ENCODE results near the gene PAPSS1.
"Not testable (repeated sequence)": the region's sequence is repeated elsewhere in the genome, so short reads cannot be mapped to it uniquely, and the experiment has no call there.

Gene PAPSS1

DNA sequence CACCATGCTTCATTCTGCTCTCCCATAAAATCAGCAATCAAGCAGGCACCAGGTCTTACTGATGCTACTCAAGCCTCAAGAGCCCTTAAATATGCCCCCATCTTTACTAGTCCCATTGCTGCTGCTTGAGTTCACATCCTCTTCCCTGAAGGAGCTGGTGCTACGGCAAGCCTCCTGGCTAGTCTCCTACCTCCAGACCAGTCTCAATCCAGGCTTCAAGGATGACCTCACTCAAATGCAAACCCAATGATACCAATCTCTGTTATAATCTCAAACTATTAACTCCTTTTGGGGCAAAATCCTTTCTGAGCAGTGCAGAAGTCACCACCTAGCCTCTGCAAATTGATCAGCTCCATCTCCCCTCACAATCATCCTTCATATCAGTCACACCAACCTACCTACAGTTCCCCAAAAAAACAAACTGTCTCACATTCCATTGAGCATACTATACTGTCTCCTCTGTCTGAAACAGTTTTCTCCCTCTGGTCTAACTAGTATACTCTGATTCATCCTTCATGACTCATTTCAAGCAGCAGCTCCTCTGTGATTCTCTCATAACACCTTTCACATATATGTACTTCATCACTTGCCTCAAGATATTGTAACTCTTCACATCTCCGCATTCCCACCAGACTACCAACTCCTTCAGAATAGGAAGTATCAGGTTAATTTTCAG is 30.0 kb downstream of the PAPSS1 start:
- no peak for DNase-seq (ENCODE audit: low read depth in 2 of 2)

DNA sequence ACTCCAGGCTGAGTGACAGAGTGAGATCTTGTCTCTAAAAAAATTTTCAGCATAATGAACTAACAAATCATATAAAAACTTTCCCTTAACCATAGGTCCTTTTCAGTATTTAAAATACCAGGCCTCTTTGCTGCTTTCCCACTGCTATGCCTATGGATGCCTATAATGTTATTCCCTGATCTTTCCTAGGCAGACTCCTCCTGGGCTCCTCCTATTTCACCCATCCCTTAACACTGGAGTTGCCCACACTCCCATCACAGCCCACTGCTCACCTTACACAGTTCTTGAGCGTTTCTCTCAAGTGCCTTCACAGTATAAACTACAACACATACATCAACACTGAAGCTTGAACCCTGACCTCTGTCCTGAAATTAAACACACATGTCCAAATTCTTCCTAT is 31.6 kb downstream of the PAPSS1 start:
- no peak for DNase-seq (ENCODE audit: low read depth in 2 of 2)

DNA sequence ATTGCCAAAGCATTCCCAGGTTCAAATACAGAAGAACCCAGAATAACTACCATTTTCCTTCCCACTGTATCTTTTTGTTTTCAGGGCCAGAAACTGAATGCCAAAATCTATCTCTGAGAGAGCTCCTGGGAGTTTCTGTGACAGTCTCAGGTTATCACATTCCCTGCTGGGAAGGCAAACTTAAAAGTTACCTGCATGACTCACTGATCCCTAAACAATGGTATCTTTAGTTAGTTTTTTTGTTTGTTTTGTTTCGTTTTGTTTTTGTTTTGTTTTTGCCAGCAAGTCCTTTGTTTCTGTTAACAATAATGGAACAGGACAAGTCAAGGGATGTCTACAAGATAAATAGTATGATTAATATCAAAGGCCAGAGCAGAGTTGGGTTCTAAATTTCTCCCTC is 34.3 kb downstream of the PAPSS1 start:
- no peak for DNase-seq (ENCODE audit: low read depth in 2 of 2)

DNA sequence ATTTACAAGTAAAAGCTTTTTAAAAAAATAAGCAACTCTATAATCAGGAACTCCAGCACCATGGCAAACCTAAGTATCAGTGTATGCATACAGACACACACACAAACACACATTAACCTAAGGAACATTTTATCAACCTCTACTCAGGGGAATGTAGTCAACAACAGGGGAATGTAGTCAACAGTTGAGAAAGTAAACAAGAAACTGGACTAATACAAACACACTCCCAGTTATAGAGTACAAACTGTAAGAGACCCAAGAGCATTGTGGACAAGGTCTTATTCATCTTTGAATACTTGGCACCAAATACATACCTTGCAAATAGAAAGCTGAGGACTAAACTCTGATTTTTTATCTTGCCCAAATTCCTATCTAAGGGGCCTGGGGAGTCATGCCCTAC is 36.2 kb downstream of the PAPSS1 start:
- no peak for DNase-seq (ENCODE audit: low read depth in 2 of 2)

DNA sequence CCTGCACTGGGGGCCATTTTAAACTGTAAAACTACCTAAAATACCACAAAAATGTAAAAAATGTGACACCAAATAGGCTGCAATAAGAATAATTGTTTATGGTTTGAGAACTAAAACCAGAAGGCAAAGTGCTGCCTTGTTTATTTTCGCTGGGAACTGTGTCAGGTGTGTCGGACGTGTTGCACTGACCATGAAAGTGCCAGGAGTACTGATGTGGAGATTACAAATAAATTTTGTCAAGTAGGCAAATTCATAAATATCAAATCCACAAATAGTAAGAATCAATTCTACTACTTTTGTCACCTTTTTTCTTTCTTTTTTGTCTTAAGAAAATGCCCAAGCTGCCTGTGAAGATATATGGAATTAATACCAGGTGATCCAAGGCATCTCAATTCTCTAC is 37.7 kb downstream of the PAPSS1 start:
- DNase-seq (ENCODE audit: low read depth in 2 of 2): no peak

DNA sequence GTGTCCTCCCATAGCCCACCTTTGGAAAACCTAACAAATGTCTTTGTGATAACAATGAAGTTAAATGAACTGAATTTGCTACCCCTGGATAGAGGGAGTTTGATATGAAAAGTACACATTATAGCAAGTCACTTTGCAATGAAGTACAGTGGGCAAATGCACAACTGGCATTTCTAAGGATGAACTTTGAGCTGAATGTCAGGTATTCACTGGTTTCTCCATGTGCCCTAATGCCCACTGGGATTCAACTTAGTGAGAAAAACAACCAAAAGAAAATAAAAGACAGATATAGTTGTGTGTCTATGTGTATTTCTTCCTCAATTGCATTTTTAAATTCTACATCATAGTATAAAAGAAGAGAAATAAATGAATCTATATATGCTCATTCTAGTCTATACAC is 51.0 kb downstream of the PAPSS1 start:
- no peak for DNase-seq (ENCODE audit: low read depth in 2 of 2)

DNA sequence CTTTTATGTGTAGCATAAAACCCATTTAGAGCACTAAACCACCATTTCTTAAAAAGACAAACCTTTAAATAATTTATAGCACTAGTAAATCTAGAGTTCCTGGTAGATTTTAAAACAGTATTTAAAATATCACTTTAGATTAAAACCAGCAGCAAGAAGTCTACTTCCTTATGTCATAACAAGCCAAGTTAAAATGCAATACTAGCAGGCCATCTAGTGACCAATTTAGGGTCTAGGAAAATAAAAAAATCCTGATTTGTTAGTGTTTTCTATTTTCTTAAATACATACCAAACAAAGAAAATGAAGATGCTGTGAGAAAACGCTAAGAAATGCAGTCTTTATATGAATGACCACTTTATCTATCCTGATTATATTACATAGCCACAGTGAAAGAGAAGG is 53.9 kb downstream of the PAPSS1 start:
- DNase-seq (ENCODE audit: low read depth in 2 of 2): no peak

DNA sequence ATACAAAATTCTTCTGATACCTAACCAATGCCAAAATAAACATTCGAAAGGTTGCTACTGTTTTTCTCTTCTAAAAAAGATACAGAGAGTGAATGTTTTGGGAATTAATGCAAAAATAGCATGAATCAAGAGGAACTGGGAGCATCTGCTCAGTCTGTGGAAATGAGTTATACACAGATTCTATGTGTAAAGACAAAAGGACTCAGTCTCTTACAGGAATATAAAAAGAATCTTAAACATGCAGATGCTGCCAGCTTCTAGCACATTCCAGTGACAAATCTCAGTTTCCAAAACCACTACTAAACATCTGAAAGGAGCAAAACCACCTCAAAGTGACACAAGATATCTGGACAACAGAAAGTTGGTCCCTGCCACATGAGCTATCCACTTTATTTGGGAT is 55.0 kb downstream of the PAPSS1 start:
- DNase-seq (ENCODE audit: low read depth in 2 of 2): no peak

DNA sequence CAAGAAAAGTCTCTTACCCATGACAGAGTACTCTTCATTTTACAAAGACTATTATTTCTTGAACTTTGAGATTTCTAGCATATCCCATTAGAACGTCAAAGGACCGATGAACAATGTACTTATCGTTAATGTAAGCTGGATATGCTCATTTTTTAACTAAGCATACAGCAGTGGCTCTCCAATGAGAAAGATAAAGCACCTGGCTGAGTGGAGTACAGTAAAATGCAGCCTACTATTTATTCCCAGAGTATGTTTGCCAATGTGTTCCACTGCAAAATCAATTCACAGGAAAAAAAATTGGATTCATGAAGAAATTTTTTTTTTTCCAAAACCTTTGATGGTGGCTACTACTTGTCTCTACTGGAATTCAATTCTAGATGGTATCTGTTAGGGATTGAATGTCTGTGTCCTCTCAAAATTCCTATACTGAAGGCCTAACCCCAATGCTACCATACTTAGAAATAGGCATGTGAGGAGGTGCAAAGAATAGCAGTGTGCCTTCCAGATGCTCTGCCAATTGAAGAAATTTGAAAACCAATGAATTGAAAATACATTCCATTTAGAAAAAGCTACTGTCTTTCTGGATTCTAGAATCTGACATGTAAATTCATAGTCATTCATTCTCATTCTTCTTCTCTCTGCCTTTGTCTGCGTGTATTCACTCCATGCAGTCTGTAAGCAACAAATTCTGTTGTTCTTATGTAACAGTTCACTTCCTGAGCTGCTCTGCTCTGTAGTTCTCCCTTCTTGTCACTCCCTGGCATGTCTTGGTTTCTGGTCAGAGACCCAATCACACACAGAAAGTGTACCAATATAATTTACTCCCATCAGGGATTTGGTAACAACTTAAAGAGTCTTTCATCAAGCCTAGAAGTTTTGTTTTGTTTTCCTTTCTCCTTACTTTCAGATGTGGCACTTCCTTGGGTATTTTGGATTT is 61.4 kb downstream of the PAPSS1 start:
- DNase-seq (ENCODE audit: low read depth in 2 of 2): no peak

DNA sequence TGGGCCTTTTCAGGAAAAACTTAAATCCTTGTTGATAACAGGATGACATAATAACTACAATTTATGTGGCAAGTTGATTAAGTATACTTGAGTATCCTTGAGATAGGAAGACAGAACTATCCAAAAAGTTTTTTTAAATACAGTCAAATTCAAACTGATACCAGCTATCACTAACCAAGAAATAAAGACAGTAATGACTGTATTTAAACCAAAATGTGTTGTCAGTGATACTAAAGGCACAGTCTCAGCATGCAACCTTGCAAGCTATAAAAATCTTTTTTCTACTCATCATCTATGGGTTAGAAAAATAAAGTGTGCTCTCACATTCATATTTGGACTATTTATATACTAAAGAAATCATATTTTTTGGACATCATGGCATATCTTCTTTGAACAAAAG is 64.7 kb downstream of the PAPSS1 start:
- no peak for DNase-seq (ENCODE audit: low read depth in 2 of 2)

DNA sequence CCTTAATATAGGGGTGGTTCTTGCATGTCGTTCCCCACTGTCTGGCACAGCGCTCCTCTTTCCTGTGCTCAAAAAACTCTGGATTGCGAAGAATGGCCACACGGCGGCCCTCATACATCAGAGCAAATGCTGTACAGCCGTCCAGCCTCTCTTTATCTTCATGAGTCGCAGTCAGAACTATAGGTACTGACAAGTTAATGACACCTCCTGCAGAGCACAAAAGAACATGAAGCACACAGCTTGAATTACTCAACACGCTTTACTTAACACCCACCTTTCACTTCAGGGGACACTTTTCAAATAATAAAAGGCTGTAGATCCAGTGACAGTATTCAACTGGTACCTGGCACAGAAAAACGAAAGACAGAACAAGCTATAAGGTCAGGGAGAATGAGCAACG is 65.3 kb downstream of the PAPSS1 start:
- DNase-seq (ENCODE audit: low read depth in 2 of 2): no peak

DNA sequence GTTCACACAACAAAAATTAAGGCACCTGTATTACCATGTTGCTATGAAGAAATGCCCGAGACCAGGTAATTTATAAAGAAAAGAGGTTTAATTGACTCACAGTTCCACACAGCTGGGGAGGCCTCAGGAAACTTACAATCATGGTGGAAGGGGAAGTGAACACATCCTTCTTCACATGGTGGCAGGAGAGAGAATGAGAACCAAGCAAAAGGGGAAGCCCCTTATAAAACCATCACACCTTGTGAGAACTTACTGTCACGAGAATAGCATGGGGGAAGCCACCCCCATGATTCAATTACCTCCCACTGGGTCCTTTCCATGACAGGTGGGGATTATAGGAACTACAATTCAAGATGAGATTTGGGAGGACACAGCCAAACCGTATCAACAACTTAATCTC is 68.6 kb downstream of the PAPSS1 start:
- not testable (repeated sequence) for DNase-seq (ENCODE audit: low read depth in 2 of 2)

DNA sequence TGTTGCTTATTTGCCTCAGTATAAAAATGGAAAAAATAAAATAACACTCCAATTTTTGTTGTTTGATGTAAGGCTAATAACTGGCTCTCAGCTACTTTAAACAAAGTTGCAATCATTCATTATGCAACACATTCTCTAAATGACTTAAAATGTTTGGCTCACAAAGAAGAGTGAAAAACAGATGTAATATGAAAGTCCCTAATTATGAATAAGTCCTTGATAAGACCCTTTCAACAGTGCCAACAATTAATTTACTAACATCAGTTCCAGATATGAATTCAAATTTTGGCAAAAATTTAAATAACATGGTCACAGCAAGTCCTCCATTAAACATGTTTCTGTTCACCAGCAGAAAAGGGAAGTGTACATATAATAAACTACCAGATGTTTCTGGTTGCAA is 69.8 kb downstream of the PAPSS1 start:
- no peak for DNase-seq (ENCODE audit: low read depth in 2 of 2)

DNA sequence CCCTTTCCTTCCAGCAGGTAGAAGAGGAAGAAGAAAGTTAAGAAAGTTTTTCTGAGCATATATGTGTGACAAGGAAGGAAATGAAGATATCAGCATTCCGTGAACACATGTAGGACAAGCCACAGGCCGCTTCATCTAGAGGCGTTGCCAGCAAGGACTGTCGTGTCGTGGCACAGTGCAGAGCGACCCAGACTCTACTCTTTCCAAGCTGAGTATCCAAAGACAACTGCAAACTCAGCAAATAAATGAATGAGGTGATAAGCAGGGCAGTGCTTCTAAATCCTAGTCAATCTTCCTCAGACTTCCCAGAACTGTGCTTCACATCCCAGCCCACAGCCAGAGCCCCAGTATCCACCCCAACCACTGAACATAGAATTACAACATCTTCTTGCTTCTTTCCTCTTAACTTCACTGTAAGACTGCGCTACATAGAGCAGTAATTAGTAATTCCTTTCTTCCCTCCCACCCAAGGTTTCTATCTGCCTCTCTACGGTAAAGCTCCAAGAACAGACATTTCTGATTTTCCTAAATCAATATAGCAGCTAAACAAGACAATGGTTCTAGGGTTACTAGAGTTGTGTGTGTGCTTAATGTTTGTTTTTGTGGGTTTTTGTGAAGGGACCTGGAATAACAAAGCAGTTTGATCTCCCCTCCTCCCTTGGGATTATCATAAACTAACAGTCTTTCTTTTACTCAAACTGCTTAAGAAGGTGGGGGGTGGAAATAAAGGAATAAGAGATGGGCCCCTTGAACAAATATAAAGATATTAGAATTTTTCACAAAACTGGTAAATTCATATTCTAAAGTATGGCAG is 71.6 kb downstream of the PAPSS1 start:
- no peak for DNase-seq (ENCODE audit: low read depth in 2 of 2)

DNA sequence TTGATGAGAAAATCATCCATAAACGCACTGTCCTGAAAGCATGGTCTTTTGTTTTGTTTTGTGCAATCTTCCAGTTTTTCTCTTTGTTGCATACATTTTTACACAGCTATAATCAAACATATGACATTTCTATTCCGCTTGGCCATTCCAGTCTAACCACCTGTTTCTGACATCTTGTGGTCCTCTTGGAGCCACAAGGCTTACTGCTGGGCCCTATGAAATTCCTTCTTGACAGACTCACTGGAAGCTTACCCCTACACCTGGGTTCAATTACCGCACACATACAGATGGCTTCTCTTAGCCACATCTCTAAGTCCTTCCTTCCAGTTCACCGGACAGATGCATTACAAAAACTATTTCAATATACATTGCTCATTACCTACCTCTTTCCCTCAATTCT is 72.4 kb downstream of the PAPSS1 start:
- no peak for DNase-seq (ENCODE audit: low read depth in 2 of 2)

DNA sequence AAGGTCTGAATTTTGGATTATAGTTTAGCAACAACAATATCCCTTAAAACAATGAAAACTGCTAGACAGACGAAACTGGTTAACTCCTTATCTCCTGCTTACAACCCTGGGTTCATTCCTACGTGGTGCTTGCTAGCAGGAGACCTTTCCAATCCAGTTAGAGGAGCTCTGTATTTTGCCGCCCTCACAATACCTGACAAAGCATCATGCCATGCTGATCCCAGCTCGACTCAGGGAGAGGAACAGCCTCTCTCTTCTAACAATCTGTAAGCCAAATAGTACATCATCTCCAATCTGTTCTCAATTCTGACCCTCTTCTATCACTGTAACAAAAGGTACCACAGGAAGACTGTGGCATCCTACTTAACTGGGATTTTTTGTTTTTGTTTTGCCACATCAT is 74.4 kb downstream of the PAPSS1 start:
- no peak for DNase-seq (ENCODE audit: low read depth in 2 of 2)

DNA sequence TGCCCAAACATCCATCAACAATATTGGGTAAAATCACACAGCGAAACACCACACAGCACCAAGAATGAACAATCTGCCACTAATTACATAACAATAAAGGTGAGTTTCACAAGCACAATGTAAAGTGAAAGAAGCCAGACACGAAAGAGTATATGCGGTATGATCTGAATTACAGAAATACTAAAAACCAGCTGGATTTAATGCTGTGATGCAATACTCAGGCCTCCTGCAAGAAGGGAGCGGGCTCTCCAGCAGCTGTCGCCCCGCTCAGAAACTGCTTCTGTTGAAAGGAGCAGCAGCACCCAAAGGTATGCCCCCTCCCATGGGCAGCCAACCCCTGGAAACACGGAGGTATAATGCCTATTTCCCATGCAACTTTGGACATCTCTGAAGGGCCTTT is 77.0 kb downstream of the PAPSS1 start:
- DNase-seq (ENCODE audit: low read depth in 2 of 2): no peak

DNA sequence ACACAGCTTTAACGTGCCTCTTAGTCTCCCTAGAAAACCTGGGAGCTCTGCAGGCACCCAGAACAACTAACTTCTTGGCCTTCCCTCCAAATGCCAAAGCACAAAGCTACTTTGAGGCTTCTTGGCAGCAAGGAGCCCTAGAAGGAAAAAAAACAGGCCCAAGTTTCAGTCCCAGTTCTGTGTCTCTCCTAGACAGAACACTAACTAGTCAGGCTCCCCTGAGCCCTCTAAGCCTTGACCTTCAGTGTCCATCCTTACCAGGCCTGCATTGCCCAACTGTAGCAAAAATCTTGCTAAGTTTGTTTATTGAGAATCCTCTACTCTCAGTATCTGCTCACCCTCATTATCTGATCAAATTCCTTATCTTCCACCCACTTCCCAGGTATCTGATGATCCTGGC is 79.2 kb downstream of the PAPSS1 start:
- DNase-seq (ENCODE audit: low read depth in 2 of 2): no peak

DNA sequence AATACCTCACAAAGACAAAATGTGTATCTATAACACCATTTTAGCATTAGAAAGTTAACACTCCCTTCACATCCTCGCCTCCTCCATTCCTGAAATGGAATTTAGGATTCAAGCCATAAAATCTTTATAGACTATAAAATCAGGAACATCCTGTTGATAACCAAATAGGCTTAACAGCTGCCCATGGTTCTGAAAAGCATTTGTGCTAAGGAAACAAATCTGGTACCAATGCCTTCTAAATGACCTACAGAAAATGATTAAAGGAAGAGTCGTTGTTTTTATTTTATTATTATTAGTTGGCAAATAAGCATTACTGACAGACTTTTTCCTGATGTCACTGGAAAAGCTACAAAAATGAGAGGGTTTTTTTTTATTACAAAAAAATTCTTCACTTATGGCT is 79.8 kb downstream of the PAPSS1 start:
- no peak for DNase-seq (ENCODE audit: low read depth in 2 of 2)

DNA sequence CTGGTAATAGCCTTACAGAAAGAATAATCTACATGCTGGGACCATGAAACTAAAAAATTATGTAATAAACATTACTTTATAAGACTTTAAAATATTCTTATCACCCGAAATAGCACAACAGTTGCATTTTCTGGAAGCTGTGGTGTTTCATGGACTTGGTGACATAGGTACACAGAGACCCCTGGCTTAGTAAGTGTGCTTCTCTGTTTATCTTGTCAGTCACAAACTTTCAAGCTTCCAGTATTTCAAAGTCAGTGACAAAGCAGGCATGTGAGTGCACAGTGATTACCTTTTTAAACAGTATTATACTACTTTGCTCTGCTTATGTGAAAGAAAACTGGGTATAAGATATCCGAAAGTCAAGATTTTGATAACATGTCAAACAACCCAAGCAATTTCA is 84.3 kb downstream of the PAPSS1 start:
- no peak for DNase-seq (ENCODE audit: low read depth in 2 of 2)

DNA sequence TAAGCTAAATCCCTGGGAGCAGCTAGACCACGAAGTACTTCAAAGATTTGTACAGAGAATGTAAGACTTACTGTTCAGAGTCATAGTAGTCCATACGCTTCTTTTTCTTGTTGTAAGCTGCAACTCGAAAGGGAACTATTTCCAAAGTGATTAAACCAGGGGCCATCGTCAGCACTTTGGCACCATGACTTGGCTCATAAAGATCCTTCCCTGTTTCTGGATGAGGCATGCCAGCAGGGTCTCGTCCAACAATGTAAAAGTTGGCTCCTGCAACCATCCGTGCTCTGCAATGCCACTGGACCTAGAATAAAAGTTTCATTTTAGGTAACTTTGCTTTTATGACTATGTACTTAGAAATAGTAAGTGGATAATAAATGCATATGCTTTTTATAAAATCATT is 88.5 kb downstream of the PAPSS1 start:
- DNase-seq (ENCODE audit: low read depth in 2 of 2): no peak

DNA sequence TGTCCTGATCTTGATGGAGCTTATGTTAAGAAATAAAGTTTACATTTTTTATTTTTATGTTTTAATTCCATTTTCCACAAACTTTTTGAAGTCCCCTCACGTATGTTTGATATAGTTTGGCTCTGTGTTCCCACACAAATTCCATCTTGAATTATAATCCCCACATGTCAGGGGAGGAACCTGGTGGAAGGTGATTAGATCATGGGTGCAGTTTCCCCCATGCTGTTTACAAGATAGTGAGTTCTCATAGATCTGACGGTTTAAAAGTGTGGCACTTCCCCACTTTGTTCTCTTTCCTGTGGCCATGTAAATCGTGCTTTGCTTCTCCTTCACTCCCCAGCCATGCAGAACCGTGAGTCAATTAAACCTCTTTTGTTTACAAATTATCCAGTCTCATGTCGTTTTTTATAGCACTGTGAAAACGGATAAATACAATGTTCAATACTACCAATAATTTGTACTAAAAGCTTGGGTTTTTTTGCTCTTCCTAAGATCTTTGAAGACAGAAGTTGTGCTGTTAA is 89.8 kb downstream of the PAPSS1 start:
- no peak for DNase-seq (ENCODE audit: low read depth in 2 of 2)

All from stimulated activated CD8-positive, alpha-beta memory T cell treated with anti-CD3 and anti-CD28 coated beads, Interleukin-15, amount 100 ng/mL, for 48 hours (primary cell).